ENCODE measurements around the gene ZNF653.
"Not testable (repeated sequence)": the region's sequence is repeated elsewhere in the genome, so short reads cannot be mapped to it uniquely, and the experiment has no call there.

ZNF653 gene

GRCh38 chr19:11434703-11435056 is 71.0 kb downstream of the ZNF653 start:
- no peak for DNase-seq (ENCODE audit: low read depth in 2 of 2, low spot score in 1 of 2)

- DNase-seq (ENCODE audit: low read depth in 2 of 2, low spot score in 1 of 2), result not testable (repeated sequence)
Measured at GRCh38 chr19:11433526-11433925, 72.1 kb downstream of the ZNF653 start.

Measured in stimulated activated CD8-positive, alpha-beta memory T cell treated with anti-CD3 and anti-CD28 coated beads, Interleukin-4, amount 100 ng/mL, for 1 hour (primary cell).